K562 (cell line): ENCODE data around the gene TNPO3. TPM values are rescaled to one million over a fixed set of nuclear protein-coding genes. Genes with fewer than 3 reads are reported as not detected.

Experiments
- ARID1B ChIP-seq: fragments of 450-650 bp; IDR thresholded peaks from 2 replicates; pipeline ENCODE4 v1.6.1; 2016; ENCODE audit warnings: antibody characterized with exemption, mild to moderate bottlenecking, inconsistent platforms
- C11orf30 ChIP-seq: fragments of 450-650 bp; IDR thresholded peaks from 2 replicates; pipeline ENCODE4 v1.6.1; 2016; ENCODE audit warnings: low read depth, mild to moderate bottlenecking
- ERF ChIP-seq: fragments of 450-650 bp; formaldehyde crosslinking; IDR thresholded peaks from 2 replicates; pipeline ENCODE4 v1.4.0; 2020; ENCODE audit warnings: mild to moderate bottlenecking, mixed read lengths
- FOXA3 ChIP-seq, 2 experiments: fragments of 450-650 bp in 1 of 2; sonication (generic) in 1 of 2; formaldehyde crosslinking; IDR thresholded peaks in 1 of 2; conservative IDR thresholded peaks in 1 of 2; 2 replicates each; pipeline versions ENCODE4 v1.4.0 to v1.8.0; 2020 to 2022; ENCODE audit warnings: mild to moderate bottlenecking in 2 of 2, missing genetic modification reagents in 1 of 2
- GABPA ChIP-seq: fragments of 200-800 bp; sonication (Bioruptor generic); conservative IDR thresholded peaks from 2 replicates; pipeline ENCODE4 v1.6.1; 2016; ENCODE audit warnings: low read depth, missing genetic modification characterization, missing compliant biosample characterization
- HMG20B ChIP-seq: fragments of 250-450 bp; sonication (Bioruptor Pico); IDR thresholded peaks from 2 replicates; pipeline ENCODE4 v1.5.0; 2021; ENCODE audit warnings: mild to moderate bottlenecking
- LCOR ChIP-seq: sonication (generic); formaldehyde crosslinking; IDR thresholded peaks from 2 replicates; pipeline ENCODE4 v1.8.0; 2022; ENCODE audit warnings: mild to moderate bottlenecking, missing genetic modification reagents
- MAFG ChIP-seq: fragments of 450-650 bp; conservative IDR thresholded peaks from 2 replicates; pipeline ENCODE4 v1.6.1; 2016; ENCODE audit warnings: missing genetic modification characterization, missing compliant biosample characterization
- ZNF232 ChIP-seq: sonication (generic); formaldehyde crosslinking; IDR thresholded peaks from 2 replicates; pipeline ENCODE4 v1.8.0; 2022; ENCODE audit warnings: mild to moderate bottlenecking, missing genetic modification reagents
- ZNF561 ChIP-seq: fragments of 450-650 bp; formaldehyde crosslinking; conservative IDR thresholded peaks from 2 replicates; pipeline ENCODE4 v1.4.0; 2020; ENCODE audit warnings: mild to moderate bottlenecking, moderate library complexity
- polyA plus RNA-seq, 8 experiments: library from polyadenylated mRNA; depleted of rRNA in 4 of 8; stranded (reverse) in 5 of 8; unstranded in 3 of 8; fragments of >200 nt; fragmentation: Nextera tagmentation in 2 of 8; fragmentation: Illumina TruSeq in 1 of 8; extraction: Ambion mirVana in 2 of 8; extraction: Trizol in 1 of 8; gene quantifications; 2 replicates each; pipeline versions ENCODE4 v1.2.1 to v1.2.3, GENCODE V29; 2011 to 2014; ENCODE audit warnings: inconsistent platforms in 1 of 8, missing spikeins in 1 of 8
- total RNA-seq, 7 experiments: library from RNA; depleted of rRNA in 6 of 7; stranded (reverse); fragments of >200 nt in 6 of 7; fragmentation: Illumina TruSeq in 2 of 7; extraction: Trizol in 2 of 7; gene quantifications; 2 replicates each; pipeline versions ENCODE4 v1.2.1 to v1.2.3, GENCODE V29; 2011 to 2021; ENCODE audit warnings: low replicate concordance in 1 of 7
- TF ChIP-seq, protein P1 (sequence below): fragments of 450-650 bp; IDR thresholded peaks from 2 replicates; pipeline ENCODE4 v1.6.1; 2016; ENCODE audit warnings: antibody characterized with exemption
- TF ChIP-seq, protein P2 (sequence below): sonication (generic); formaldehyde crosslinking; IDR thresholded peaks from 2 replicates; pipeline ENCODE4 v1.8.1; 2022; ENCODE audit warnings: missing genetic modification reagents
- TF ChIP-seq, protein P3 (sequence below): fragments of 150-350 bp; conservative IDR thresholded peaks from 2 replicates; pipeline ENCODE4 v1.6.1; 2014; ENCODE audit warnings: low read length

TNPO3 gene
- total and polyA plus RNA-seq, 9 of the 15 experiments (the other 6 are each of a cell fraction or from before 2014, with no cell fraction given), result 35.8 to 125 (median 110) TPM

DNA sequence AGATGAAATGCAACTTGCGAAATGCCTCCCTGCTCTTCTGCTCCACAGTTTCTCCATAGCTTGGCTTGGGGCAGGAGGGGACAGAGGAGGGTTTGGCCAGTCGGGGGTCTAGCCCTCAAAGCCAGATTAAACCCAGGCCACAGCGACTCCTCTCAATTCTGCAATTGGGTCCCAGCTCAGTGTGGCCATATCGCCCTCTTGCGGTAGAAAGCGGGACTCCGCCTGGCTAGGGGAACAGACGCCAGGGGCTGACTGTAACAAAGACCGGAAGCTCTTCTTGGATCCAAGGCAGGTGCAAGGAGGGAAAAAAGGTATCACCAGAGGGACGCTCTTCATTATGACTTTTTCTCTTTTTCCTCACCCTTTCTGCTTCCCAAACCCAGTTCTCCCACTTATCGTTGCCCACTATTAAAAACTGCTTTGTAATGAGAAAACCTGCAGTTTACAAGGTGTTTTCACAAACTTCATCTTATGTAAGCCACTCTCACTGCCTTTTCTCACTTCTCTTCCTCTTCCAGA lies 36.6 kb upstream of the TNPO3 start (continued):
- TF ChIP-seq, protein P1, sequence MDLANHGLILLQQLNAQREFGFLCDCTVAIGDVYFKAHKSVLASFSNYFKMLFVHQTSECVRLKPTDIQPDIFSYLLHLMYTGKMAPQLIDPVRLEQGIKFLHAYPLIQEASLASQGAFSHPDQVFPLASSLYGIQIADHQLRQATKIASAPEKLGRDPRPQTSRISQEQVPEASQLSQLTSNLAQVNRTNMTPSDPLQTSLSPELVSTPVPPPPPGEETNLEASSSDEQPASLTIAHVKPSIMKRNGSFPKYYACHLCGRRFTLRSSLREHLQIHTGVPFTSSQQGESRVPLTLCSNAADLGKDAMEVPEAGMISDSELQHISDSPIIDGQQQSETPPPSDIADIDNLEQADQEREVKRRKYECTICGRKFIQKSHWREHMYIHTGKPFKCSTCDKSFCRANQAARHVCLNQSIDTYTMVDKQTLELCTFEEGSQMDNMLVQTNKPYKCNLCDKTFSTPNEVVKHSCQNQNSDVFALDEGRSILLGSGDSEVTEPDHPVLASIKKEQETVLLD, result no peak
- no peak for TF ChIP-seq ZNF561
- no peak for TF ChIP-seq FOXA3 (CRISPR knock-in tag; conservative IDR thresholded peaks at IDR 0.05 in 1 of 2, IDR thresholded peaks at IDR 0.05 in 1 of 2)
- peak; percentile 56; the same call in 1 of the 2 replicates for TF ChIP-seq GABPA (tag)
- TF ChIP-seq, protein P2, sequence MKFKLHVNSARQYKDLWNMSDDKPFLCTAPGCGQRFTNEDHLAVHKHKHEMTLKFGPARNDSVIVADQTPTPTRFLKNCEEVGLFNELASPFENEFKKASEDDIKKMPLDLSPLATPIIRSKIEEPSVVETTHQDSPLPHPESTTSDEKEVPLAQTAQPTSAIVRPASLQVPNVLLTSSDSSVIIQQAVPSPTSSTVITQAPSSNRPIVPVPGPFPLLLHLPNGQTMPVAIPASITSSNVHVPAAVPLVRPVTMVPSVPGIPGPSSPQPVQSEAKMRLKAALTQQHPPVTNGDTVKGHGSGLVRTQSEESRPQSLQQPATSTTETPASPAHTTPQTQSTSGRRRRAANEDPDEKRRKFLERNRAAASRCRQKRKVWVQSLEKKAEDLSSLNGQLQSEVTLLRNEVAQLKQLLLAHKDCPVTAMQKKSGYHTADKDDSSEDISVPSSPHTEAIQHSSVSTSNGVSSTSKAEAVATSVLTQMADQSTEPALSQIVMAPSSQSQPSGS (CRISPR knock-in tag), result no peak
- no peak for TF ChIP-seq ERF (CRISPR knock-in tag)
- TF ChIP-seq HMG20B, result no peak
- peak; percentile 96 for TF ChIP-seq LCOR (CRISPR knock-in tag)
- TF ChIP-seq MAFG, result peak; percentile 32; the same call in 1 of the 2 replicates
- peak; percentile 30; the same call in 1 of the 2 replicates for TF ChIP-seq C11orf30
- 0 out of 2 replicates have a peak, but pooled peaks have one; percentile 13 for TF ChIP-seq ARID1B
- TF ChIP-seq ZNF232 (CRISPR knock-in tag), result no peak
- TF ChIP-seq, protein P3, sequence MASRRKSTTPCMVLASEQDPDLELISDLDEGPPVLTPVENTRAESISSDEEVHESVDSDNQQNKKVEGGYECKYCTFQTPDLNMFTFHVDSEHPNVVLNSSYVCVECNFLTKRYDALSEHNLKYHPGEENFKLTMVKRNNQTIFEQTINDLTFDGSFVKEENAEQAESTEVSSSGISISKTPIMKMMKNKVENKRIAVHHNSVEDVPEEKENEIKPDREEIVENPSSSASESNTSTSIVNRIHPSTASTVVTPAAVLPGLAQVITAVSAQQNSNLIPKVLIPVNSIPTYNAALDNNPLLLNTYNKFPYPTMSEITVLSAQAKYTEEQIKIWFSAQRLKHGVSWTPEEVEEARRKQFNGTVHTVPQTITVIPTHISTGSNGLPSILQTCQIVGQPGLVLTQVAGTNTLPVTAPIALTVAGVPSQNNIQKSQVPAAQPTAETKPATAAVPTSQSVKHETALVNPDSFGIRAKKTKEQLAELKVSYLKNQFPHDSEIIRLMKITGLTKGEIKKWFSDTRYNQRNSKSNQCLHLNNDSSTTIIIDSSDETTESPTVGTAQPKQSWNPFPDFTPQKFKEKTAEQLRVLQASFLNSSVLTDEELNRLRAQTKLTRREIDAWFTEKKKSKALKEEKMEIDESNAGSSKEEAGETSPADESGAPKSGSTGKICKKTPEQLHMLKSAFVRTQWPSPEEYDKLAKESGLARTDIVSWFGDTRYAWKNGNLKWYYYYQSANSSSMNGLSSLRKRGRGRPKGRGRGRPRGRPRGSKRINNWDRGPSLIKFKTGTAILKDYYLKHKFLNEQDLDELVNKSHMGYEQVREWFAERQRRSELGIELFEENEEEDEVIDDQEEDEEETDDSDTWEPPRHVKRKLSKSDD, result 0 out of 2 replicates have a peak, but pooled peaks have one; percentile 14
